Body of pancreas (tissue), 4 donors: ENCODE data around the gene PPP1R1B.

ENCODE experiments used
- CTCF ChIP-seq, 7 experiments: fragments of 450-650 bp in 4 of 7; fragments of 200-600 bp in 3 of 7; sonication (generic) in 3 of 7; IDR thresholded peaks; one replicate each; pipeline ENCODE4 v1.5.1; 2016 to 2019; ENCODE audit warnings: antibody characterized with exemption in 7 of 7
- POLR2A ChIP-seq, 3 donors: fragments of 450-650 bp; IDR thresholded peaks; one replicate each; pipeline ENCODE4 v1.6.1; 2016; ENCODE audit warnings: antibody characterized with exemption in 3 of 3, mild to moderate bottlenecking in 2 of 3

- TF ChIP-seq CTCF (IDR thresholded peaks at IDR 0.05) (no peak), POLR2A (IDR thresholded peaks at IDR 0.05) (no peak)
These were observed 48.5 kb upstream of the PPP1R1B start for GRCh38 chr17:39578272-39578671.
